Left lung (tissue), 10 donors: Measurements from ENCODE around the gene FOXD2. TPM values are rescaled to one million over a fixed set of nuclear protein-coding genes. Genes with fewer than 3 reads are reported as not detected.
A peak's percentile ranks its signal among the peaks of the same experiment; 100 is the strongest.

Source experiments
- ATAC-seq: fragments of 200-7000 bp; cut with Tn5 transposase; one replicate; pipeline ENCODE4 v1.9.1; 2020; ENCODE audit warnings: moderate library complexity
- DNase-seq, 4 donors: peaks; one replicate each; pipeline ENCODE4 v3.0.0-alpha.2; 2013 to 2020
- H3K27ac ChIP-seq, 2 donors: fragments of 200-600 bp; sonication (generic) in 1 of 2; one replicate each; pipeline versions ENCODE4 v1.5.0 to v1.8.0; 2020 to 2021
- H3K27me3 ChIP-seq, 2 donors: fragments of 200-600 bp; sonication (generic) in 1 of 2; one replicate each; pipeline versions ENCODE4 v1.5.0 to v1.8.0; 2020 to 2021
- H3K36me3 ChIP-seq, 2 donors: fragments of 200-600 bp; sonication (generic) in 1 of 2; one replicate each; pipeline versions ENCODE4 v1.5.0 to v1.8.0; 2020 to 2021
- H3K4me1 ChIP-seq, 2 donors: fragments of 200-600 bp; one replicate each; pipeline ENCODE4 v1.8.0; 2021
- H3K4me3 ChIP-seq, 2 donors: fragments of 200-600 bp; sonication (generic) in 1 of 2; one replicate each; pipeline versions ENCODE4 v1.5.0 to v1.8.0; 2020 to 2021; ENCODE audit warnings: mild to moderate bottlenecking in 1 of 2
- H3K9me3 ChIP-seq, 2 donors: fragments of 200-600 bp; sonication (generic) in 1 of 2; one replicate each; pipeline versions ENCODE4 v1.5.0 to v1.8.0; 2020 to 2021
- CTCF ChIP-seq, 2 donors: fragments of 200-600 bp; sonication (generic) in 1 of 2; IDR thresholded peaks; one replicate each; pipeline versions ENCODE4 v1.5.0 to v1.8.0; 2021; ENCODE audit warnings: antibody characterized with exemption in 2 of 2
- intact Hi-C, 2 donors: fragments of 100-400 bp; cut with DNase I; formaldehyde crosslinking; loops; one replicate each; pipeline versions ENCODE4 v1.11.2 to v1.14.2; 2022
- polyA plus RNA-seq, 6 donors: library from polyadenylated mRNA; unstranded; fragments of 120-200 nt; gene quantifications; one replicate each; pipeline ENCODE4 v1.2.1, GENCODE V29; 2013; ENCODE audit not compliant: insufficient read length in 6 of 6
- total RNA-seq, 2 donors: library from RNA; stranded (reverse); fragmentation: NEBNext Ultra II Directional; extraction: Animal tissue kit (Norgen Biotek cat#: 25700); gene quantifications; one replicate each; pipeline ENCODE4 v1.2.1, GENCODE V29; 2021
- donor health status: DM: no; HTN: yes; CAD: no.
- donor health status: DM: no; HTN: no; CAD: no.

FOXD2 gene
- total and polyA plus RNA-seq, 8 donors = 0.29 to 0.46 (median 0.35) TPM

DNA sequence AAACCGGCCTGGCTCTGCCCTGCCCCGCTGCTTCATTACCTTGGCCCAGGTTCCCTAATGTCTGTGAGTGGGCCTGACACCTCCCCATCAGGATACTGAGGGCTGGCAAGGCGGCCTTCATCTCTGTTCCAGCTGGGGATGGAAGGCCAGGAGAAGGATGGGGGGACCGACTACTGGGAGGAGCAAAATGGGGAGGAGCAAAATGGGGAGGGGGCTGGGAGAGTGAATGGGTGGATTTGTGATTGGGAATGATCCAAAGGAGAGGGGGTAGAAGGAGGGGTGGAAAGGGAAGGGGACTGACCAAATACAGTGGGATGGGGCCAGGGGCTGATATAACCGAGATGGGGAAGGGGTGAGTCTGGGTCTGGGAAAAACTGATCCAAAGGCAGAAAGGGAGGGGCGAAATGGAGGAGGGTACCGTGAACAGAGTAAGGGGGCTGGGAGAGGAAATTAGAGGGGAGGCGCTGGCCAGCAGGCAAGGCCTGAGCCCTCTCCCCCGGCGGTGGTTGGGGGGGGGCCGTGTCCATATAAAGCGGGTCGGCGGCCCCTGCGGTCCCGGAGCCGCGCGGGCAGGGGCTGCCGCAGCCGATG, 22.0 kb upstream of the FOXD2 start, which contains the start of gene FOXE3:
Gene FOXE3 (plus strand): TSS at position 558 of the 591 bp plus-strand sequence. CDS start 31 bp downstream, at position 589.
- H3K36me3 ChIP-seq = no peaks in the 10 kb centered on the region
- H3K27ac ChIP-seq = no peak within 1 kb of the TSS
- no peaks in the 10 kb centered on the region for H3K4me1 ChIP-seq
- no peak for ATAC-seq
- no peak within 1 kb of the TSS for H3K4me3 ChIP-seq
- peaks cover 26 to 70% of the 10 kb centered on the region in 2 donors for H3K27me3 ChIP-seq
- intact Hi-C loops = no loop called here
- no peak for DNase-seq
- TF ChIP-seq CTCF (IDR thresholded peaks at IDR 0.05) = no peak
- no peaks in the 10 kb centered on the region for H3K9me3 ChIP-seq

DNA sequence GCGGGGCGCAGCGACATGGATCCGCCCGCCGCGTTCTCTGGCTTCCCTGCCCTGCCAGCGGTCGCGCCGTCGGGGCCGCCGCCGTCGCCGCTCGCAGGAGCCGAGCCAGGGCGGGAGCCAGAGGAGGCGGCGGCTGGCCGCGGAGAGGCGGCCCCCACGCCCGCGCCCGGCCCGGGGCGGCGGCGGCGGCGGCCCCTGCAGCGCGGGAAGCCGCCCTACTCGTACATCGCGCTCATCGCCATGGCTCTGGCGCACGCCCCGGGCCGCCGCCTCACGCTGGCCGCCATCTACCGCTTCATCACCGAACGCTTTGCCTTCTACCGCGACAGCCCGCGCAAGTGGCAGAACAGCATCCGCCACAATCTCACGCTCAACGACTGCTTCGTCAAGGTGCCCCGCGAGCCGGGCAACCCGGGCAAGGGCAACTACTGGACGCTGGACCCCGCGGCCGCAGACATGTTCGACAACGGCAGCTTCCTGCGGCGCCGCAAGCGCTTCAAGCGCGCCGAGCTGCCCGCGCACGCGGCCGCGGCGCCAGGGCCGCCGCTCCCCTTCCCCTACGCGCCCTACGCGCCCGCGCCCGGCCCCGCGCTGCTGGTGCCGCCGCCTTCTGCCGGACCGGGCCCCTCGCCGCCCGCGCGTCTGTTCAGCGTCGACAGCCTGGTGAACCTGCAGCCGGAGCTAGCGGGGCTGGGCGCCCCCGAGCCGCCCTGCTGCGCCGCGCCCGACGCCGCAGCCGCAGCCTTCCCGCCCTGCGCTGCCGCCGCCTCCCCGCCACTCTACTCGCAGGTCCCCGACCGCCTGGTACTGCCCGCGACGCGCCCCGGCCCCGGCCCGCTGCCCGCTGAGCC, 21.3 kb upstream of the FOXD2 start:
- H3K4me3 ChIP-seq = no peak overlapping the region
- no peak overlapping the region for H3K27ac ChIP-seq
- TF ChIP-seq CTCF (IDR thresholded peaks at IDR 0.05) = no peak
- DNase-seq (peak in 1 of 4 donors; percentile 70), ATAC-seq (peak; percentile 24)
- peaks cover 26 to 77% of the 10 kb centered on the region in 2 donors for H3K27me3 ChIP-seq
- H3K4me1 ChIP-seq = no peaks in the 10 kb centered on the region
- intact Hi-C loops = no loop called here
- no peaks in the 10 kb centered on the region for H3K36me3 ChIP-seq
- H3K9me3 ChIP-seq = no peaks in the 10 kb centered on the region

DNA sequence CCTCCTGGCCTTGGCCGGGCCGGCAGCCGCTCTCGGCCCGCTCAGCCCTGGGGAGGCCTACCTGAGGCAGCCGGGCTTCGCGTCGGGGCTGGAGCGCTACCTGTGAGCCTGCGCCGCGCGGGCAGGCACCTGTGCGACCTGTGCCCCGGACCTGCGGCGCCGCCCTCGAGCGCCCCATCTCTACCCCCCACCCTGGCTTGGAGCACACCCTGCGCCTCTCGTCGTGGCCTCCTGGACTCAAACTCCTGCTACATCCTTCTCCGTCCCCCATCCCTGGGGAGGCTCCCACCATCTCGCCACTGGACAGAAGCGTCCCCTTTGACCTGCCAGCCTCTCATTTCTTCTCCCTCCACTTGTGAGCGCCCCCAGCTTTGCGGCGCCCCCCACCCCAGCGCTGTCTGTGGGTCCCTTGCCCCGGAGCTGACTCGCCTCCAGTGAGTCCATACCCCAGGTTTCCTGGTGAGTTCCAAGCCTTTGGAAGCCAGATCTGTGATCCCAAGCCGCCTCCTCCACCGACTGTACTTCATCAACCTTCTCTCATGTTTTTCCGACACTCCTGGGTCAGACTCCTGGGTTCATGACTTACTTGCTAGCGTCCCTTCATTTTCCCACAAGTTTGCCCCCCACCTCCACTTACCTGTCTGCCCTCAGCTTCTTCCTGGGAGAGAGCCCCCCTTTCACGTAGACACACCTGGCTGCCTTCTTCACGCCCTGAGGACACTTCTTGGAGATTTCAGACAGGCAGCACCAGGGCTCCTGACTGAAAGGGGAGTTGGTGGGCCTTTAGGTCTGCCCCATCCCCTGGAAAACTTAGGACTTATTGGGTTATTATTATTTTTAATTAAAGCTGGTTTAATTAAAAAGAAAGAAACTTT, 20.4 kb upstream of the FOXD2 start:
- no peak for DNase-seq
- no peak overlapping the region for H3K27ac ChIP-seq
- no peak for TF ChIP-seq CTCF (IDR thresholded peaks at IDR 0.05)
- H3K9me3 ChIP-seq = no peaks in the 10 kb centered on the region
- no peak for ATAC-seq
- peaks cover 26 to 80% of the 10 kb centered on the region in 2 donors for H3K27me3 ChIP-seq
- H3K36me3 ChIP-seq = no peaks in the 10 kb centered on the region
- H3K4me1 ChIP-seq = no peaks in the 10 kb centered on the region
- intact Hi-C loops = no loop called here
- H3K4me3 ChIP-seq = no peak overlapping the region

DNA sequence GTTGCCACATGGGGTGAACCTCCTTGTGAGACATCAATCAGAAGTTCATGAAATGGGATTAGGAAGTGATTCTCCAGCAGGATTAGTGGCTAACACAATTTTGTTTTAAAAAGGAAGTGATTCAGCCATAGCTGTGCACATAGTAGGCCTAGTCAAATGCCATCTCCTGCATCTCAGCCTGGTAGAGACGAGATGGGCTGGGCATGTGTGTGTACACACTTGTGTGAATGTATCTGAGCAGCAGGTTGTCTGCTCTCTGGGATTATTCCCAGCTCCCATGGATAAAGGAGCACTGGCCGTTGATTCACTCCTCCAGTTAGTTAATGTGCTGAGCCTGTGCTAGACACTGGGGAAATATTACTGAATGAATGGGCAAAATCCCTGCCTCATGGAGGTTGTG, 19.7 kb upstream of the FOXD2 start:
- intact Hi-C loops = no loop called here
- no peak for TF ChIP-seq CTCF (IDR thresholded peaks at IDR 0.05)
- DNase-seq (no peak), ATAC-seq (no peak)
- H3K36me3 ChIP-seq = no peaks in the 10 kb centered on the region
- H3K27ac ChIP-seq = no peak overlapping the region
- H3K4me1 ChIP-seq = no peaks in the 10 kb centered on the region
- no peak overlapping the region for H3K4me3 ChIP-seq
- no peaks in the 10 kb centered on the region for H3K9me3 ChIP-seq
- peaks cover 26 to 88% of the 10 kb centered on the region in 2 donors for H3K27me3 ChIP-seq
